GM19023 (cell line): ENCODE measurements around the gene ABHD6.
A peak's percentile ranks its signal among the peaks of the same experiment; 100 is the strongest.
"Not testable (repeated sequence)": the region's sequence is repeated elsewhere in the genome, so short reads cannot be mapped to it uniquely, and the experiment has no call there.

ENCODE experiments used
- ATAC-seq: cut with Tn5 transposase; IDR thresholded peaks from one replicate; pipeline ENCODE4 v1.9.1; 2021; ENCODE audit warnings: mild to moderate bottlenecking, moderate library complexity; ENCODE audit not compliant: unreplicated experiment

ABHD6 gene, protein sequence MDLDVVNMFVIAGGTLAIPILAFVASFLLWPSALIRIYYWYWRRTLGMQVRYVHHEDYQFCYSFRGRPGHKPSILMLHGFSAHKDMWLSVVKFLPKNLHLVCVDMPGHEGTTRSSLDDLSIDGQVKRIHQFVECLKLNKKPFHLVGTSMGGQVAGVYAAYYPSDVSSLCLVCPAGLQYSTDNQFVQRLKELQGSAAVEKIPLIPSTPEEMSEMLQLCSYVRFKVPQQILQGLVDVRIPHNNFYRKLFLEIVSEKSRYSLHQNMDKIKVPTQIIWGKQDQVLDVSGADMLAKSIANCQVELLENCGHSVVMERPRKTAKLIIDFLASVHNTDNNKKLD

GRCh38 chr3:58237238-58237940 is at the start of gene ABHD6:
Gene ABHD6 (plus strand): TSS chr3:58237792. CDS start chr3:58256587, 18,795 bp downstream.
- ATAC-seq, result peak; percentile 82

- no peak for ATAC-seq
Measured at GRCh38 chr3:58188173-58188564, 49.4 kb upstream of the ABHD6 start.

GRCh38 chr3:58188921-58189451 is 48.6 kb upstream of the ABHD6 start:
- no peak for ATAC-seq

DNA sequence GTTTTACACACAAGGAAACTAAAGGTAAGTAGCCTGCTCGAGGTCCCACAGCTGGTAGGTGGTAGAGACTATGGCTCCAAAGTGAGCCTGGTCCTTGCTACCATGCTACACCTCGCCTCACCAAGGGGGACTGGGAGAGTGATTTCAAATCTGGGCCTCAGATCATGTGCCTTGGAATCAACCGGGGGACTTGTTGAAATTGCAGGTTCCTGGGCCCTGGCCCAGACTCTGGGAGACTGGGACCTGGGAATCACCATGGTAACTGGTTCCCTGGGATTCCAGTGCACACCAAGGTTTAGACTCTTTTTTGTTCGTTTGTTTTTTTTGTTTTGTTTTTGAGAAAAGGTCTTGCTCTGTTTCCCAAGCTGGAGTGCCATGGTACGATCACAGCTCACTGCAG is 47.9 kb upstream of the ABHD6 start:
- no peak for ATAC-seq

DNA sequence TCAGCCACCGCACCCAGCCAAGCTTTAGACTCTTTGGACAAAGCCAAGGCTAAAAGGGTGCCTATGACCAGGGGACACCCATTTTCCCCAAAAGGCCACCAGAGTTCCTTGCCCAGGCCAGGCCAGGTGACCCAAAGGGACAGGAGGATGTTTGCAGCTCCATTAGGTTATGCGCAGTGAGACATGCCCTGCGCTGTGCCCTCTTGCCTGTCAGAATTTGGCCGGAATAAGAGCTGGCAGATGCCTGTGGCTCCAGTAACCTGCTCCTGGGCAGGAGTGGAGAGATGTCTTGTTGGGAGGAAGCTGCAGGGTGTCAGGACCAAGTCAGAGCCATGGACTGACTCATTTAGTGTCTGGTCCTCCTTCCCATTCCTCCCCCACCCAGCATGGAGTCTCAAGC is 47.3 kb upstream of the ABHD6 start:
- ATAC-seq, result no peak

GRCh38 chr3:58190882-58191281 is 46.7 kb upstream of the ABHD6 start:
- ATAC-seq, result no peak

DNA sequence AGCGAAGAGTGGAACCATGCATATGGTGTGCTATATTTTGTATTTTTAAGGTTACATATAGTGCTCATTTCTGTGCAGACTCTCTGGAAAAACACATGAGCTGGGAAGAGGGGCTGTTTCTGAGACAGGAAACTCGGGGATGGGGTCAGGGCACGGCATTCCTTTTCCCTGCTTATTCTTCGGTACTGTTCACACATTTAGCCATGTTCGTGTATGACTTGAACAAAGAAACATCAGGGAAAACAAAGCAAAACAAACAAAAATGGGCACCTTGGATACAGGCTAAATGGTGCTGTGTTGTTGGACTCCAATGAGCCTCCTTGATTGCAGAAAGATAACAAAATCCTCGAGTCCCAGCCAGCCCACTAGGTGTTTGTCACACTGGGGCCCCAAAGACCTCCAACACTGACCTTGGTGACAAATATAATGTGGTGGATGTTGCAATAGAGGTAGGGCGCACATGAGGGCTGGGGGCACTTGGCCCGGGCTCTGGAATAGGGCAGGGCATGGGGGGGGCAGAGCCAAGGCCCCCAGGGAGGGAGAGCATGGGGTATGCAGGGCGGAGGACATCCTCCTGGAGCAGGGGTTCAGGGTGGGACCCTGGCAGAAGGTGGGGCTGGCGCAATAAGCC is 46.1 kb upstream of the ABHD6 start:
- no peak for ATAC-seq

- no peak for ATAC-seq
Measured at GRCh38 chr3:58192069-58192468, 45.5 kb upstream of the ABHD6 start.

DNA sequence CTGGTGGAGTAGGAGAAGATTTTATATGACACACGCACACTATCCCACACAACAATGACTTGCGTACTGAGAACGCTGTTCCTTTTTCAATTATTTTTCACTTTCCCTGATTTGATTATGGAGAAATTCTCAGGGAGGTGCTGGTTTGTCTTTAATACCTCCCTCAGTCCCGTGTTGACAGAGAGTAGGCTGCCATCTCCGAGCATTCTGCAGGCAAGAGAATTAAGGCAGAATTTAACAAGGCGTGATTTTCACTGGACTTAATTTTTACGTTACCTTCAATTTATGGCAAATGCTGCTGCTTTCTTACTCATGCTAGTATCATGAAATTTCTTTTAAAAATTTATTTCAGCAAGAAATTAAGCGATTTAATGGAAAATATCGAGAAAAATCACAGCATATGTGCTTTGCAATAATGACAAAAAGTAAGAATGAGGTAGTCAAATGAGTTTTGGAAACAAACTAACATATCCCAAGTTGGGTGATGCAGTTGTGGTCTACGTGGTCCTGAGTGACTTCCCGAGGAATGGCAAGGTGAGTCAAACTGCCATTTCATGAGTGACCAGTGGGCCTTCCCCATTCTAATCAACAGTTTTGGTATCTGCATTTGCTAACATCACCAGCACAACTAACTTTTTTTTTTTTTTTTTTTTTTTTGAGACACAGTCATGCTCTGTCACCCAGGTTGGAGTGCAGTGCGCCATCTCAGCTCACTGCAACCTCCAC is 43.7 kb upstream of the ABHD6 start:
- no peak for ATAC-seq

- ATAC-seq, result no peak
Measured at GRCh38 chr3:58197588-58197987, 40.0 kb upstream of the ABHD6 start.

DNA sequence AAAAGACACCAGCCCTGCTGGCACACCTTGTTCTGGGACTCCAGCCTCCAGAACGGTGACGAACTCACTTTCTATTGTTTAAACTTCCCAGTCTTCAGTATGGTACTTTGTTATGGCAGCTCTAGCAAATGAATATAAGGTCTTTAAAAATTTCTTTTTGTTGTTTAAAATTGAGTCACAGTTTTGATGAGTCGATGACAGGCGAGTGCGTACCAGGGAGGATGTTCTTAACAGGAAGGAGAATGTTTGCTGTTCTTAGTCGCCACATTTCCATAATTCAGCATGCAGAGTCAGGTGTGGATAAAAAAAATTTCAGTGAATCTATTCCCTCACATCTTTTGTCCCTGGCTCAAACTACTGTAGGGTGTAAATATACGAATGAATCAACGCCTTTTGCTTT is 39.2 kb upstream of the ABHD6 start:
- ATAC-seq, result no peak

DNA sequence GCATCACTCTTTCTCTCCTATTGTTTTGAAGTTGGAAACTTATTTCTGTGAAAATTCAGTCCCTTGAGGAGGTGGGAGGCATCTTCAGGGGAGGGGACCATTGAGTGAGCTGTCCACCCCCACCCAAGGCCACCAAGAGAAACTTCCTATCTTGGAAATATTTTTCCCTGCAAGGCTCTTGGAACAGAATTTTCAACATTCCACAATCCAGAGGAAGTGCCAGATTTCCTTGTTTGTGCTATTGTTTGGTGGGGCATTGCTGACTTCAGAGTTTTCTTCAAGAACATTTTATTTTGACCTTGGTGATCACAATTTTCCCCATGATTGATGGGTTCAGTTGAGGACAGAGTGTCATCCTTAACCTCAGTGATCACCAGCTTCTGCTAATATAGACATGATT is 38.8 kb upstream of the ABHD6 start:
- no peak for ATAC-seq

DNA sequence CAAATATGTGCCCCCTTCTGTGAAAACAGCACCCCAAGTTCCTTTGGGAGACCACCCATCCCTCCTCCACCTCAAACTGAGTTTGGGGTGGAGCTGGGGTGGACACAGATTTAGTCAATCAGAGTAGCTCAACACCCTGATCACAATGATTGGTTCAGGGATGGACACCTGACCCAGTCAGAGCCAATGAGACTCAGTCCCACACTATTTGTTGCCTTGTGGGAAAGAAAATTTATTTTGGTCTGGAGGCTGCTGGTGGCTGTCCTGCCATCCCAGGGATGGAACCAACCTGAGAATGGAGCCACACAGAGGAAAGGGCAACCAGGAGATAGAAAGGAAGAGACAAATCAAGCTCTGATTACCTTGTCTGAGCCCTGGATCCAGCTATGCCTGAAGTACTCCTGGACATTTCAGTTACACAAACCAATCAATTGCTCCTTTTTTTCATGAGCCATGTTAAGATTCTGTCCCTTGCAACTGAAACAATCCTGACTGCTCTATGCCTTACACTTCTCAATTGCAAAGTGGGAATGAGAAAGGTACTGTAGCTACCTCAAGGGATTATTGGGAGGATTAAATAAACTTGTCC is 37.4 kb upstream of the ABHD6 start:
- ATAC-seq, result no peak

DNA sequence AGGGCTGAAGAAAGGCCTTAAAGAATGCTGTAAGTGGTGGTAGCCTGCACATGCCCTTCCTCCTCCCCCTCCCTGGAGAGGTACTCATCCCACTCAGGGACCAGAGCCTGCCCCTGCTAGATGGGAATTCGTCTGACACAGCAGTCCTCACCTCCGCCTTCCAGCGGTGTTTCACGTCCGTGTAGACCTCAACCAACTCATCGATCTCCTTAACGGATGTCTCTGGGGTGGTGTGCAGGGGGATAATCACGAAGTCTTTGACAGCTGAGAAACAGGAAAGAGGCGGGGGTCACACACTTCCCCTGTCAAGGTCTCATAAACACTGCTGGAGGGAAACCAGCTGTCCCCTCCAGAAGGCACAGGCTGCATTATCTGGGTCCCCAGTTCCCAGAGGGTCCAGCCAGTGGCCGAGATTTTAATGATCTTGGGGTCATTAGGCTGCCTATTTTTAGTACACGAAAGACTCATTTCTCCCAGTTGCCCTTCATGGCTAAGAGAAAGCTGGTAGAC is 36.7 kb upstream of the ABHD6 start:
- no peak for ATAC-seq

DNA sequence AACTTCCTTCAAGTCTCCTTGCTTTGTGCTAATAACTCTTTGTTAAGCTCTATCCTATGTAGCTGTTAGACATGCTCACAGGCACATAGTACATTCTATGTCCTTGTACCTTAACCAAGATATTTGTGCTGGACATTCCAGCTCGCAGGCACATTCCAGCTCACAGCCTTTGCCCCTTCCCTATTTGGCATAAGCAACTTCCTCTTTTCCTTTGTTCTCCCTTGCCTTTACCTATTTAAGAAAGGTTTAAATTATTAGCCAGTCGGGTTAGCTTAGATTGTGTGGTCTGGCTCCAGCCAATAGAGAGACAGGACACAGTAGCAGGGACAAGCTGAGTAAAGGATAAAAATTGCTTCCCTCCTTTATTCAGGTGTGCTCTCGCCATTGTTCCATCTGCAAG is 36.1 kb upstream of the ABHD6 start:
- ATAC-seq, result not testable (repeated sequence)

GRCh38 chr3:58202917-58203360 is 34.7 kb upstream of the ABHD6 start:
- peak; percentile 87 for ATAC-seq

- ATAC-seq, result no peak
Measured at GRCh38 chr3:58203541-58203940, 34.1 kb upstream of the ABHD6 start.

DNA sequence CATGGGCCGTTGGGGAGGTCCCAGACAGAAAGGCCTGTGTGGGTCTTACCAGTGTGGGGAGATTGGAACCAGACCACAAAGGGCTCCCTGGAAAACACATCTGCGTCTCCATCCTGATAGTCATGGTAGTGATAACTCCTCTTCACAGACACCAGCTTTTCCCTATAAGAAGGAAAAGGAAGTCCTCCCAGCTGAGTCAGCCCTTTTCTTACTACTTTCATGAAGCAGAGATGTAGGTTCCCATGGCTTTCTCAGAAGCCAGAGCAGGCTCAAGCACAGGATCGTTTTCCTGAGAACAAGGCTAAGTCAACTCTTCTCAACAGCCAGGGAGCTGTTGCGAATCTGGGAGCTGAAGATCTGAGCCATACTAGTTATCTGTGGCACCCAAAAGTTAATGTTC is 32.9 kb upstream of the ABHD6 start:
- no peak for ATAC-seq

DNA sequence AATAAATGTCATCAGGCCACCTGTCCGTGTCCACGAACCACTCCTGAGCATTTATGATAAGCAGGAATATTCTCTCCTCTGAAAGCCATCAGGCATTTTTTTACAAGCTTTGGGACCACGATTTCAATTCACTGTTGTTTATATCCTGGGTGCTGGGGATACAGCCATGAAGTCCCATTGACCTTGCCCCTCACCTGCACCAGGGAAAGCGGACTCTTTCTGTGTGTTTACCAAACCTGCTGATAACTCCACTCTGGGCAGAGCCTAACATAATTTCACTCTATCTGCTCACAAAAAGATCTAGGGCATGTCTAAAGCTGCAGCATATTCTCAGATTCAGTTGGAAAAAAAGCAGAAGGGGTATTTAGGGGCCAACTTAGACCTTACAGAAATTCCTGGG is 31.6 kb upstream of the ABHD6 start:
- no peak for ATAC-seq

GRCh38 chr3:58206406-58207011 is 31.1 kb upstream of the ABHD6 start:
- no peak for ATAC-seq
